Bronchial epithelial cell (primary cell): ENCODE measurements around the gene GNG2. TPM values are rescaled to one million over a fixed set of nuclear protein-coding genes. Genes with fewer than 3 reads are reported as not detected.

Experiments used
- DNase-seq: peaks from one replicate; pipeline ENCODE4 v3.0.0-alpha.2; 2010; ENCODE audit warnings: low read depth
- FAIRE-seq: peaks from 2 replicates; lab custom pipeline; 2011; peaks lifted over from hg19 to GRCh38; lab: Jason Lieb, UNC
- H3K27me3 ChIP-seq: 2 replicates; pipeline ENCODE4 v1.5.1; 2011; ENCODE audit warnings: low read length; ENCODE audit not compliant: control insufficient read depth, insufficient read depth
- H3K36me3 ChIP-seq: 2 replicates; pipeline ENCODE4 v1.5.1; 2011; ENCODE audit warnings: low read length; ENCODE audit not compliant: control insufficient read depth, insufficient read depth
- H3K4me3 ChIP-seq: 2 replicates; pipeline ENCODE4 v1.5.1; 2011; ENCODE audit warnings: mild to moderate bottlenecking, low read depth, low read length, control low read depth
- CTCF ChIP-seq: IDR thresholded peaks from 2 replicates; pipeline ENCODE4 v1.5.1; 2011; ENCODE audit warnings: mild to moderate bottlenecking, moderate library complexity, low read length, control low read depth, inconsistent platforms; ENCODE audit not compliant: insufficient read depth, severe bottlenecking
- total RNA-seq: library from RNA; depleted of rRNA; stranded (reverse); fragments of >200 nt; gene quantifications from 2 replicates; pipeline ENCODE4 v1.2.1, GENCODE V29; 2014

Gene GNG2
- total RNA-seq, 1 donor from 2014 or later: not detected

DNA sequence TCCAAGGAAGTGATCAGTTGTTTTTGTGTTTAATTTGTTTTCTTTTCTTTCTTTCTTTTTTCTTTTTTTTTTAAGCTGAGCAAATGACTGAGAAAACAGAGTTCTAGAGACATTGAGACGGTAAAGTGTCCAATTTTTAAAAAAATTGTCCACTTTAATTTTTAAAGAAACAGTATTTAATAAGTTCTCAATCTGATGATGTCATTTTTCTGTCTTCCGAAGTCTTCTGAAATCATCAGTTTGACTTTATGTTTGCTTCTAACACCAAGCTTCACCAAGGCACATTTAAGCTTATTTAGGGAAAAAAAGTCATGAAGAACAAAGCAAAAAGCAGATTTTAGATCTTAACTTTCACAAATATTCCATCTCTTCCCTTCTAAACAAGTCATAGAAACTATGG lies 65.6 kb downstream of the GNG2 start:
- no peak for FAIRE-seq
- no peak for DNase-seq
- Histone ChIP-seq H3K4me3 (no peak overlapping the region), H3K27me3 (peaks cover 5% of the 10 kb centered on the region), H3K36me3 (no peaks in the 10 kb centered on the region)
- TF ChIP-seq CTCF: no peak

DNA sequence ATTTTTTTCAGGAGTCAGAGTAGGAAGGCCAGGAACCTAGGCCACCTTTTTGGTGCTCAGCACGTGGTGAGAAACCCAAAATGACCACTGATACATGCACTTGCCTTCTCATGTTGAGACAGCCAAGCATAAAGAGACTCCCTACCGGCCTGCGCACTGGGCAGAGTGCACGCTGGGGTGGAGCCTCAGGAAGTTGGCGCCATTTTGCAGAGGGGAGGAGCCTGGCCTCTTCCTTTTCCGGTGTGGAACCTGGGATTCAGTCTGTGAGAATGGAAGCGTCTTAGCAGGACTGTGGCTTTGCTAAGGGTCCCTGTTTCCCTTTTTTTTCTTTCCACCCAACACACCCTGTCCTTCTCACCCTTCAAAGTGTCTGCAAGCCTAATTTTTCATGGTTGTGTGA lies 66.0 kb downstream of the GNG2 start:
- FAIRE-seq (no peak), DNase-seq (no peak)
- TF ChIP-seq CTCF: no peak
- Histone ChIP-seq H3K36me3 (no peaks in the 10 kb centered on the region), H3K27me3 (peaks cover 5% of the 10 kb centered on the region), H3K4me3 (no peak overlapping the region)

DNA sequence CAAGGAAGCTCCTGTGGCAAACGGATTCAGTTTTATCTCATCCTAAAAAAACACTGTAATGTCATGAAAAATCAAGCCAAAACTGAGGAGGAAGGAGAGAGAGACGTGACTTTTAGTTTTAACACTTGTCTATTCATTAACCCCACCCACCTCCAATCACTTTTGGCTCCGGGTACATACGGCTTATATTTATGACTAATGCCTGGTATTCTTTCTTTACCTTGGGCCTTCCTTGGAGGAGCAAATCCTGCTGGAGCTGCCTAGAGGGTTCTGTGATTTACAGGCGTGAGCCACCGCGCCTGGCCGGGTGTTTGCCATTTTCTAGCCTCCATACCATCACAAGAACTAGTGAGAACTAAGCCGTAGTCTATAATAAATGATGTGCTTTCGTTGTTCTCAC lies 68.2 kb downstream of the GNG2 start:
- DNase-seq: no peak
- Histone ChIP-seq H3K4me3 (no peak overlapping the region), H3K27me3 (no peaks in the 10 kb centered on the region), H3K36me3 (no peaks in the 10 kb centered on the region)
- no peak for TF ChIP-seq CTCF
- no peak for FAIRE-seq

DNA sequence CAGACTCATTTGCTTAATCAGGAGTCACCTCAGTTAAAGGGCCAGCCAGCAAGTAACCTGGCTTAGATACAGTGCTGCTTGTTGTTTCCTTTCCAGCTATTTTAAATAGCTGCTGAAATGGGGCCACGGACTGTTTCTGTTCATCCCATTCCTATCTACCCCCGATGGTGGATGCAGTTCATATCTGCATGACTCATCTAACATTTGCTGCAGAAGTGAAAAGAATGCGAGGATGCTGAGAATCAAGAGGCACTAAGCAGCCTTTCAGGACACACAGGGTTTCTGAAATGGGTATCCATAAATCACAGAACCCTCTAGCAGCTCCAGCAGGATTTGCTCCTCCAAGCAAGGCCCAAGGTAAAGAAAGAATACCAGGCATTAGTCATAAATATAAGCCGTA lies 68.8 kb downstream of the GNG2 start:
- no peaks in the 10 kb centered on the region for H3K36me3 ChIP-seq
- FAIRE-seq (no peak), DNase-seq (no peak)
- H3K4me3 ChIP-seq: no peak overlapping the region
- H3K27me3 ChIP-seq: no peaks in the 10 kb centered on the region
- TF ChIP-seq CTCF: no peak

DNA sequence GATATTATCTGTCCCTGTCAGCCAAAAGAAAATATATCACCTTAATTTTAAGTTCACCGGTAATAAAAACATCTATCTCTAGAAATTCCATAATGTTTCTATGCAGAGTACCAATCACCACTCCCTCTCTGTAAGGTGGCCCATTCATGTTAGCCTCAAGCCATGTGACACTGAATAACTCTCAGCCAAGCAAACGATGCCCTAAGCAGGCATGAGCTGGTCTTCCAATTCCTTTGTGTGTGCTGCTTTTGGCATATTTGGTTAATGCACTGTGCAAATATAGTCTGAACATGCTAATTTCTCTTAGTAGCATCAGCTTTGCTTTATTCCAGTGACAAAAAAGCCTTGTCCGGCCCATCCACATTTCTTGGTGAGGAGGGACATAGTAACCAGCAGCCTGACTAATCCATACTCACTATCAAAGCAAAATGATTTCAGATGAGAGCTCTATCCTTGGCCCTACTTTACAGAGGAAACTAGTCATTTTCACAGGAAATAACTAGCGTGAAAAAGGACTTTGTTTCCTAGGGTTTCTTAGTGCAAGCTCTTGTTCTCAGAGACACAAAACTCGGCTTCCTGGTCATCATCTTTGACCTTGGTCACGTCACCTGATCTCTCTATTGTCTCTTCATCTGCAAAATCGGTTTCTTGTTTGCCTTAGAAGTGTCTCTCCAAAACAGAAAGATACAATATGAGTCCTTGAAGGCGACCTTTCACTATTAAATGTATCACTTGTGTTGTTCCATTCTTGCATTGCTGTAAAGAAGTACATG lies 69.7 kb downstream of the GNG2 start:
- Histone ChIP-seq H3K36me3 (no peaks in the 10 kb centered on the region), H3K4me3 (no peak overlapping the region), H3K27me3 (no peaks in the 10 kb centered on the region)
- FAIRE-seq (peak; percentile 43), DNase-seq (no peak)
- TF ChIP-seq CTCF: no peak

GRCh38 chr14:51931308-51931707 lies 70.9 kb downstream of the GNG2 start:
- no peak for FAIRE-seq
- no peak for TF ChIP-seq CTCF
- Histone ChIP-seq H3K36me3 (no peaks in the 10 kb centered on the region), H3K27me3 (no peaks in the 10 kb centered on the region), H3K4me3 (no peak overlapping the region)
- DNase-seq: no peak
